NB4 (cell line): ENCODE data around the gene SLC6A19.

Experiments used
- POLR2A ChIP-seq: IDR thresholded peaks from 2 replicates; pipeline ENCODE4 v1.6.1; 2011; ENCODE audit warnings: mild to moderate bottlenecking; ENCODE audit not compliant: insufficient read length; ENCODE audit errors: extremely low read depth
- TF ChIP-seq, protein P1 (sequence below): IDR thresholded peaks from one replicate; pipeline ENCODE4 v1.5.1; 2012; ENCODE audit warnings: low read depth, low read length

- TF ChIP-seq, protein P1, sequence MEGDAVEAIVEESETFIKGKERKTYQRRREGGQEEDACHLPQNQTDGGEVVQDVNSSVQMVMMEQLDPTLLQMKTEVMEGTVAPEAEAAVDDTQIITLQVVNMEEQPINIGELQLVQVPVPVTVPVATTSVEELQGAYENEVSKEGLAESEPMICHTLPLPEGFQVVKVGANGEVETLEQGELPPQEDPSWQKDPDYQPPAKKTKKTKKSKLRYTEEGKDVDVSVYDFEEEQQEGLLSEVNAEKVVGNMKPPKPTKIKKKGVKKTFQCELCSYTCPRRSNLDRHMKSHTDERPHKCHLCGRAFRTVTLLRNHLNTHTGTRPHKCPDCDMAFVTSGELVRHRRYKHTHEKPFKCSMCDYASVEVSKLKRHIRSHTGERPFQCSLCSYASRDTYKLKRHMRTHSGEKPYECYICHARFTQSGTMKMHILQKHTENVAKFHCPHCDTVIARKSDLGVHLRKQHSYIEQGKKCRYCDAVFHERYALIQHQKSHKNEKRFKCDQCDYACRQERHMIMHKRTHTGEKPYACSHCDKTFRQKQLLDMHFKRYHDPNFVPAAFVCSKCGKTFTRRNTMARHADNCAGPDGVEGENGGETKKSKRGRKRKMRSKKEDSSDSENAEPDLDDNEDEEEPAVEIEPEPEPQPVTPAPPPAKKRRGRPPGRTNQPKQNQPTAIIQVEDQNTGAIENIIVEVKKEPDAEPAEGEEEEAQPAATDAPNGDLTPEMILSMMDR = no peak
- TF ChIP-seq POLR2A = no peak
Observed at GRCh38 chr5:1189269-1189668, 12.1 kb upstream of the SLC6A19 start.
